ENCODE results near the gene UBR4. TPM values are rescaled to one million over a fixed set of nuclear protein-coding genes. Genes with fewer than 3 reads are reported as not detected.

The UBR4 gene
- total RNA-seq, 3 donors from 2014 or later: 108 to 159 (median 128) TPM

DNA sequence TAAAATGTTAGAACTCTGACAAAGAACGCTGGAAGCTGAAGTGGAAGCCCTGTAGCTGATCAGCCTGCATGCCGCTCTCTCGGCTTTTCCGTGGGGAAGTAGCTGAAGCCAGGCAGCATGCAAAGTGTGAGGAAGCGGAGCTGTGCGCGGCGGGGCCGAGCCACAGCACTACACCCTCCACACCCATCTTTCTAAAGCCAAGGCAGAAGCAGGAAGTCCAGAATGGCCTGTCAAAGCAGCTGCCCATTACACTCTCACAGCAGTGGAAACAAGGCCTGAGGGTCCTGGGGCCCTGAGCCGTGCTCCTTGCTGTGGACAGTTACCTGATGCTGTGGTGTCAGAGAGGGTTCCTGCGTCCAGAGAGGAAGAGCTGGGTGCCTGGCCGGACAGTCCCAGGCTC, 69.6 kb downstream of the UBR4 start:
- ATAC-seq (peak; percentile 94), DNase-seq (peak; percentile 66 to 73 (median 67))
- Histone ChIP-seq H3K4me1 (ENCODE audit: low read depth) (peaks cover 16% of the 10 kb centered on the region), H3K36me3 (ENCODE audit: low read depth) (peaks cover 9% of the 10 kb centered on the region), H3K4me3 (no peak overlapping the region), H3K9me3 (no peaks in the 10 kb centered on the region)
- no peak for TF ChIP-seq CTCF (IDR thresholded peaks at IDR 0.05)
- intact Hi-C loops (cut with DNase I, micrococcal nuclease): no loop called here

- intact Hi-C loops (cut with DNase I, micrococcal nuclease): no loop called here
- Histone ChIP-seq H3K36me3 (ENCODE audit: low read depth) (peaks cover 4% of the 10 kb centered on the region), H3K9me3 (no peaks in the 10 kb centered on the region), H3K4me3 (no peak overlapping the region), H3K4me1 (ENCODE audit: low read depth) (peaks cover 16% of the 10 kb centered on the region)
- ATAC-seq: peak; percentile 11
- DNase-seq: no peak
- no peak for TF ChIP-seq CTCF (IDR thresholded peaks at IDR 0.05)
Observed at GRCh38 chr1:19139711-19140110, 70.4 kb downstream of the UBR4 start.

GRCh38 chr1:19138958-19139581, 71.0 kb downstream of the UBR4 start:
- intact Hi-C loops (cut with DNase I, micrococcal nuclease): no loop called here
- Histone ChIP-seq H3K4me1 (ENCODE audit: low read depth) (peaks cover 16% of the 10 kb centered on the region), H3K4me3 (no peak overlapping the region), H3K36me3 (ENCODE audit: low read depth) (no peaks in the 10 kb centered on the region), H3K9me3 (no peaks in the 10 kb centered on the region)
- no peak for TF ChIP-seq CTCF (IDR thresholded peaks at IDR 0.05)
- no peak for DNase-seq
- ATAC-seq: peak; percentile 83

GRCh38 chr1:19138331-19138730, 71.7 kb downstream of the UBR4 start:
- Histone ChIP-seq H3K9me3 (peaks cover 4% of the 10 kb centered on the region), H3K4me3 (no peak overlapping the region), H3K4me1 (ENCODE audit: low read depth) (peaks cover 16% of the 10 kb centered on the region), H3K36me3 (ENCODE audit: low read depth) (peaks cover 3% of the 10 kb centered on the region)
- DNase-seq: no peak
- no peak for TF ChIP-seq CTCF (IDR thresholded peaks at IDR 0.05)
- intact Hi-C loops (cut with DNase I, micrococcal nuclease): no loop called here
- no peak for ATAC-seq

- Histone ChIP-seq H3K4me1 (ENCODE audit: low read depth) (peaks cover 16% of the 10 kb centered on the region), H3K4me3 (no peak overlapping the region), H3K36me3 (ENCODE audit: low read depth) (peaks cover 5% of the 10 kb centered on the region), H3K9me3 (peaks cover 7% of the 10 kb centered on the region)
- no peak for ATAC-seq
- no peak for TF ChIP-seq CTCF (IDR thresholded peaks at IDR 0.05)
- DNase-seq: no peak
- intact Hi-C loops (cut with DNase I, micrococcal nuclease): no loop called here
Observed at GRCh38 chr1:19137158-19137557, 72.9 kb downstream of the UBR4 start.

- intact Hi-C loops (cut with DNase I, micrococcal nuclease): no loop called here
Observed at GRCh38 chr1:19133360-19133759, 76.7 kb downstream of the UBR4 start.

More at GRCh38 chr1:19133360-19133759, 76.7 kb downstream of the UBR4 start:
- no peak for TF ChIP-seq CTCF (IDR thresholded peaks at IDR 0.05)
- no peak overlapping the region for H3K4me3 ChIP-seq
- DNase-seq (no peak), ATAC-seq (no peak)
- peaks cover 24% of the 10 kb centered on the region for H3K4me1 ChIP-seq (ENCODE audit: low read depth)
- peaks cover 5% of the 10 kb centered on the region for H3K36me3 ChIP-seq (ENCODE audit: low read depth)
- peaks cover 7% of the 10 kb centered on the region for H3K9me3 ChIP-seq
